Non-pigmented ciliary epithelial cell (primary cell): ENCODE measurements around the gene ZNF366.

Experiments
- DNase-seq: peaks from one replicate; pipeline ENCODE4 v3.0.0-alpha.2; 2010; ENCODE audit warnings: low read depth

The ZNF366 gene, protein sequence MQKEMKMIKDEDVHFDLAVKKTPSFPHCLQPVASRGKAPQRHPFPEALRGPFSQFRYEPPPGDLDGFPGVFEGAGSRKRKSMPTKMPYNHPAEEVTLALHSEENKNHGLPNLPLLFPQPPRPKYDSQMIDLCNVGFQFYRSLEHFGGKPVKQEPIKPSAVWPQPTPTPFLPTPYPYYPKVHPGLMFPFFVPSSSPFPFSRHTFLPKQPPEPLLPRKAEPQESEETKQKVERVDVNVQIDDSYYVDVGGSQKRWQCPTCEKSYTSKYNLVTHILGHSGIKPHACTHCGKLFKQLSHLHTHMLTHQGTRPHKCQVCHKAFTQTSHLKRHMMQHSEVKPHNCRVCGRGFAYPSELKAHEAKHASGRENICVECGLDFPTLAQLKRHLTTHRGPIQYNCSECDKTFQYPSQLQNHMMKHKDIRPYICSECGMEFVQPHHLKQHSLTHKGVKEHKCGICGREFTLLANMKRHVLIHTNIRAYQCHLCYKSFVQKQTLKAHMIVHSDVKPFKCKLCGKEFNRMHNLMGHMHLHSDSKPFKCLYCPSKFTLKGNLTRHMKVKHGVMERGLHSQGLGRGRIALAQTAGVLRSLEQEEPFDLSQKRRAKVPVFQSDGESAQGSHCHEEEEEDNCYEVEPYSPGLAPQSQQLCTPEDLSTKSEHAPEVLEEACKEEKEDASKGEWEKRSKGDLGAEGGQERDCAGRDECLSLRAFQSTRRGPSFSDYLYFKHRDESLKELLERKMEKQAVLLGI

DNA sequence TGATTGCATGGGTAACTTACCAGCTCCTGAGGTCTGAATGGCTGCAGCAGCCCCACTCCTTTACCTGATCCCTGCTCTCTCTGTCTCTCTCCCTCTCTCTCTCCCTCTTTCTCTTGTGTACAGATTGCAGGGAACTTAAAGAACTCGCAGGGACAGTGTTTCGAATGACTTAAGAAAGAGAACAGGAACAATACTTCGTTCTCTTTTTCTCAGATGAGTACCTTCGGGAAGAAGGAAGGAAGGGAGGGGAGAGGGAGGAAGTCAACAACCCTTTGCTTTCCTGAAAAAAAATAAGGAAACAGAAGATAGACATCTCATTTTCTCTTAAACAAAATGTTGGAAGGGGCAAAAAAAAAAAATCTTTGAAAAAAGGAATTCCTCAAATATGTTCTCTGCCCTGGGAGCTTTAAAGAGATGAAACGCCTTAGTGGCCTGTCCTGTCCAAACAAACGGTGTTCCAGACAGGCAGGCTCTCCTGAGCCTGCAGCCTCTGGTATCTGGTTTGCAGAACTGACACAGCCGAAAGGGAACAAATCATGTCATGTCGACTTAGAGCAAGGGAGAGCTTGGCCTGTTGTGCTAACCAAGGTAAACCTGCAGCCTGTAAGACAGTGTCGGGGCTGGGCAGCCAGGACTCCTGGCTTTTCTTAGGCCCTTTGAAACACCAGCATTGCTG lies at the start of gene ZNF366:
Gene ZNF366 (minus strand): TSS at position 180 of the 676 bp plus-strand sequence. CDS start 45,914 bp downstream, outside the sequence.
- DNase-seq: no peak

DNA sequence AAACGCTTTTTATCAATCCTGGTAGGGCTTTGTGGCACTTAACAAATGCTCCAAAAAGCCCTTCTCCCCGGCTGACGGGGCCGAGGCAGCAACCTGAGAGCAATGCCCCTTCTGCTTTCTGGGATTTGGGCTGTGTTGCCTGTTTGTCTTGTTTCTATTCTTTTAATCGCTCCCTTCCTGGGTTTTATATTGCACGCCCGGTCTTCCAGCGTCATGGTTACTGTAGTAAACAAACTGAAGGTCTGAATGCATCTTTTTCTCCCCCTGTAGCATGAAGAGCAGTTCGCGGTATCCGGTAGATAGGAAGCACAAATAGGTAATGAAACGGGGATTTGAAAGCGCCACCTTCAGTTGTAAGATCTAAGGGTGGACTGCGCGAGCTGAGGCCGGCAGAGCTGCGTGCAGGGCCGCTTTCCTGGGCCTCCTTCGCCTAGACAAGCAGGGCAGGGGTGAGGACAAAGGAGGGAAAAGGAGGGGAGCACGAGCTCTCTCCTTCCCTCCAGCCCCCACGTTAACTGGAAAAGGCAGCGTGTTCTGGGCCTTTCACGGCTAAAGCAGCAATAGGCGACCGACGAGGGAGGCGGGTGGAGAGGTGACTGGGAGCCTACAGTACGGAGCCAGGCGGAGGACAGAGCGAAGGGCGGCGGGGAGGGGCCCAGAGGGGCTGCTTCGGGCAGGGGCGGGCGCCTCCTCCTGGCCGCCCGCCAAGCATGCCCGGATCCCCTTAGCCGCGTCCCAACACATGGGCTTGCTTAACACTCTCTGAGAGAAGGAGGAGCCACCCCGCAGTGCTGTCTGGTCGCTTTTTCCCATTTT lies 49.3 kb upstream of the ZNF366 start:
- DNase-seq: no peak

DNA sequence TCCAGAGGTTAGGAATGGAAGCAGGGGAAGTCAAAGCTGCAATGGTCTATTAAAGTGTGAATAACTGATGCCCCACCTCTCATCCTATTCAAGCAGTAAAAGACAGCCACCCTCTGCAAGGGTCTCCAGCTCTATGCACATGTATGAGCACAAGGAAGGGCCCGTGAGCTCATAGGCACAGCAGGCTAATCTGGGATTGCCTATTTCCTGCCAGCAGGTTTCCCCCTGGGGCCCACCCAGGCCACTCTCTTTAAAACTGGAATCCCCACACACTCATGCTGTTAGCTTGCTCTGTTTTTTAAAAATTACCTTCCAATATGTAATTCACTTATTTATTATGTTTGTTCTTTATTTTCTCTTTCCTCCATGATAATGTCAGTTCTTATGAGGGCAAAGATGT lies 48.7 kb upstream of the ZNF366 start:
- DNase-seq: no peak

DNA sequence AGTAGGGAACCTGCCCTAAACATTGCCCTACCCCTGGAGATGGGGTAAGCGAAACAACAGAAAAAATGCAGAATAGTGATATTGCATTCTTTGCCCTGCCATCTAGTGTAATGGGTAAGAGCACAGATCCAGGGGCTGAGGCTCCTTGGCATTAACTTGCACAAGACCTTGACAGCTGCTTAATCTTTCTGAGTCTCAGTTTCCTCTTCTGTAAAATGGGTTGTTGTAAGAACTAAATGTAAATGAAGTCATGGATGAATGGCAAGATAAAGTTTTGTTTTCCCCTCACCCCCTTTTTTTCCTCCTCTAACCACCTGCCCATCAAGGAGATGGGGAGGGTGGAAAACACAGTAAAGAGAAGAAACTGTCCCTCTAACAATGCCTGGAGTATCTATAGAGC lies 47.7 kb upstream of the ZNF366 start:
- DNase-seq: no peak

DNA sequence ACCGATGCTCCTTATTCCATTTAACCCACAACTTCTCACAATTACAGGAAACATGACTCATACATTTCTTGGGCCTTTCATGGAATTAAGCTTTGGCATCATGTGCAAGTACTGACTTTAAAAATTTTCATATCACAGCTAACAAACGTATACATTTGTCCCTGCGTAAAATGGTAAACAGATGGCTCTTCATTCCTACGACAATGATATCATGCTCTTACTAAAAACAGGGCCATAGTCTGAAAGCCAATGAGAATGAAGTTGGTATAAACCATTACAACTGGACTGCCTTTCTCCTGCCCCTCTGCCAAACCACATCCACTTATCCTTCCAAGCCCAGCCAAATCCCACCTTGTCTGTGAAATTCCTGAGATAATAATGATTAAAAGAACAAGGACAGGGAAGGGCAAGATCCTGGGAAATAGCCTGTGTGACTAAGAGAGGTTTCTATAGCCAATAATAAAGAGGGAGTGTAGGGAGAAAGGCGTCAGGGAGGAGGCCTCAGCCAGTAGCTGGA lies 44.9 kb upstream of the ZNF366 start:
- peak; percentile 47 for DNase-seq

DNA sequence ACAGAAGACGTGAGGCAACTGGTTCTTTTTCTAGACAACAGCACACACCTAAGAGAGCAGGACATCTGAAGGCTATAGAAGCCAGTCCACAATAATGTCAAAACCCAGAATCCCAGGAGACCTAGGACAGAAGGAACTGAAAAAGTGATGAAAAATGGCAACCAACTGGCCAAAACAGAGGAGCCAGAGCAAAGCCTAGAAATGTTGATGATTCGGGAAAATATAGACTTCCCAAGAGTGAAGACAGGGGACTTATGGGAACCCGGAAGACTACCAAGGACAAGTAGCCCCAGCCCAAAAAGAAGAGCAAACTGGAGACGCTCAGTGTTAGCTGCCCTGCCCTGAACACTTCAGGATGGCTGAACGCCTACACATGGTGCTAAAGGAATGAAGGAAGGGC lies 43.4 kb upstream of the ZNF366 start:
- no peak for DNase-seq

DNA sequence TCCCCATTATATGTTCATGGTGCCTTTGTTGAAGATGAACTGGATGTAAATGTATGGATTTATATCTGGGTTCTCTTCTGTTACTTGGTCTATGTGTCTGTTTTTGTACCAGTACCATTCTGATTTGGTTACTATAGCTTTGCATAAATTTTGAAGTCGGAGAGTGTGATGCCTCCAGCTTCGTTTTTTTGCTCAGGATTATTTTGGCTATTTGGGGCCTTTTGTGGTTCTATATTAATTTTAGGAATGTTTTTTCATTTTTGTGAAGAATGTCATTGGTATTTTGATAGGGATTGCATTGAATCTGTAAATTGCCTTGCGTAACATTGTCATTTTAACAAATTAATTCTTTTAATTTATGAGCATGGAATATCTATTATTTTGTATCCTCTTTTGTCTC lies 36.6 kb upstream of the ZNF366 start:
- no peak for DNase-seq

DNA sequence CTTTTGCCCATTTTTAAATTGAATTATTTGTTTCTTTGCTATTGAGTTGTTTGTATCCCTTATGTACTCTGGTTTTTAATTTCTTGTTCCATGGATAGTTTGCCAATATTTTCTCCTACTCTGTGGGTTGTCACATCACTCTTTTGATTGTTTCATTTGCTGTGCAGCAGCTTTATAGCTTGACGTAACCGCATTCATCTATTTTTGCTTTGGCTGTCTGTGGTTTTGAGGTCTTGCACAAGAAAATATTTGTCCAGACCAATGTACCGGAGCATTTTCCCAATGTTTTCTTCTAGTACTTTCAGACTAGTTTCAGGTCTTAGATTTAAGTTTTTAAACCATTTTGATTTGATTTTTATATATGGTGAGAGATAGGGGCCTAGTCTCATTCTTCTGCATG lies 36.2 kb upstream of the ZNF366 start:
- peak; percentile 77 for DNase-seq

DNA sequence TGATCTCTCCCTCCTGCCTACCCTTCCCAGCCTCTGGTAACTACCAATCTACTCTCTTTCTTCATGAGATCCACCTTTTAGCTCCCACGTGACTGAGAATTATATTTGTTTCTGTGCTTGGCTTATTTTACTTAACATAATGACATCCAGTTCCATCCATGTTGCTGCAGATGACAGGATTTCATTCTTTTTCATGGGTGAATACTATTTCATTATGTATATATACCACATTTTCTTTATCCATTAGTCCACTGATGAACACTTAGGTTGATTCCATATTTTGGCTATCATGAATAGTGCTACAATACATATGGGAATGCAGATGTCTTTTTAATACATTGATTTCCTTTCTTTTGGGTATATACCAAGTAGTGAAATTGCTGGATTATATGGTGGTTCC lies 35.5 kb upstream of the ZNF366 start:
- no peak for DNase-seq

DNA sequence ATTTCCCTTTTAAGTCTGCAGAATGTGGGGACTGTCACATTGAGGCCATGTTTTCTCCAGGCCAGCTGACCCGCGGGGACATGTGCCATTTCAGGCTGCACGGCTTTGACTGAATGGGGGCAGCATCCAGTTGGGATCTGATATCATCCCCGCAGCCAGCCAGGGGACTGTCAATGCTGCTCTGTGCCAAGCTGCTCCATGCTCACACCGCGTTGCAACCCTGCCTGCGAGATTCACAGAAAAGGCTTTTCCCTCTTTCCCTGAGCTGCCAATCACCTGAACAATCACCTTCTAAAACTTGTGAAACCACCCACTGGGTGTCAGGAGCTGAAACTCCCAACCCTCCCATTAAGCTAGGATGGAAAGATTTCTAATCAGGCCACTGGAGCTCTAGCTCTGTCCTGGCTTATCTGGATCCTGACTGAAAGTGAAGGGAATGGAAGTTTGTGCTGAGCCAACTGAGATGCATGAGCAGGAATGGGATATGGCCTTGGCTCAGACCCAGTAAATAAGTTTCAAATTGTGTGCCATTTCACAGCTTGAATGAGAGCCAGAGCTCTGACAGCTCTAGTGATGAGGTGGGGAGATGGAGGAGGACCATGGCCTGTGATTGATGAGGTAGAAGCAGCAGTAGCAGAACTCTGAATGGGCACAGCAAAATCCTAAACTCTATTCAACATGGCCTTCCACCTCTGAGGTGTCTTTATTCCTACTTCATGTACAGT lies 34.5 kb upstream of the ZNF366 start:
- DNase-seq: no peak

DNA sequence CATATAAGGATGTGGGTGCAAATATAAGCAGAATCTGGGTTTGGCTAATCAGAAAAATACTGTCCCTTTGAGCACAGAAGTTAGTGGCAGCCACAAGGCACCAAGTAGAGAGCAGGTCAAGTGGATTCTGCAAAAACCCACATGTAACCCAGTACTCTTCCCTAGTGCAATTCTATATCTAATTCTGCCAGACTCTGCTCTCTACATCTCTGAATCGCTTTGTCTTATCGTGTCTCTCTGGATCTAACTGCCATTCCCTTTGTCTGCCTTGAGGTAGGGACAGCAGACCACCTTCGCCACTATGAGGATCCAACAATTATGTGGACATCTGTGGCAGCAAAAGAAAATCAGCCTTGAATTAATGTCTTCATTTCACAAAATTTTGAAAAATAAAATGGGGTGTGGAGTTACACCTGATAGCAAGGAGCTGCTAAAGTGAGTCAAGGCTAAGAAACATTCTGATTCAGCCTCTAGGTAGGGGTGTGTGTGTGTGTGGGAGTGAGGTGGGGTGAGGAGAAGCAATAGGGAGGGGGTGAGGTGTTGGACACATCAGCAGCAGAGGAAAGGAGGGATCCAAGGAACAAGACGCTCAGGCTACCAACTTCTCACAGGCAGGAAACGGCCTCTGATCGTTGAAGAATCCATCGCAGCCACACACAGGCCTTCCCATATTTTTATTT lies 33.7 kb upstream of the ZNF366 start:
- no peak for DNase-seq

DNA sequence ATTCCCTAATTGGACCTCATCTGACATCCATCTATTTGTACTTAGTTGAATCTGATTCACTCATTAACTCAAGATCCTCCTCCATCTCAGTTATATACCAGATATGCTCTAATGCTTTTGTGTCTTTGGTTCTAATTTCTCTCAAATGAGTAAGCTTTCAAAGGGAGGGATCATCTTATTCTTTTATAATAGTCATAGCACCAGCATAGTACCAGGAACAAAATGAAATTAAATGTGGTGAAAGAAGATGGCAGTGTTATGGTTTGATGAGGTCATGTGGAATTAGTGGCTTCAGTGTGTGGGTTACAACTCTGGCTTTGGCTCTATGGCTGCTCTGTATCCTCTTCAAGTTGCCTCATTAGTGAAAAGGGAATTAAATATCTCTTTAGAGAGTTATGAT lies 32.5 kb upstream of the ZNF366 start:
- no peak for DNase-seq

DNA sequence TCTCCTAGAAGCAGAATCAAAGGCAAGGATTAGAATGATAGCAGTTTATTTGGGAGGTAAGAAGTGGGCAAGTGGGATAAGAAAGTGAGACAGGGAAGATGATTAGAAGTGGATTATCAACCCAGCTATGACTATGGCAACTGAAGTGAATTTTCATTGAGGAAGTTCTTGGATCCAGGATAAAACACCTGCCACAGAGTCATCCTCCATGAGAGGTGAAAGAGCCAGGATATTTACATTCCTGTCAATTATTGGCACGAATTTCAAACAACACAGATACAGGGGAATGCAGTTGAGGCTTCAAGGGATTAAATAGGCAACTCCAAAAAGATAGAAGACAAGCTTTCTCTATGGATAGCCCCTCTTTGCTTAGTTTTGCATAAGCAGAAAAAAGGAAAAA lies 31.8 kb upstream of the ZNF366 start:
- no peak for DNase-seq

DNA sequence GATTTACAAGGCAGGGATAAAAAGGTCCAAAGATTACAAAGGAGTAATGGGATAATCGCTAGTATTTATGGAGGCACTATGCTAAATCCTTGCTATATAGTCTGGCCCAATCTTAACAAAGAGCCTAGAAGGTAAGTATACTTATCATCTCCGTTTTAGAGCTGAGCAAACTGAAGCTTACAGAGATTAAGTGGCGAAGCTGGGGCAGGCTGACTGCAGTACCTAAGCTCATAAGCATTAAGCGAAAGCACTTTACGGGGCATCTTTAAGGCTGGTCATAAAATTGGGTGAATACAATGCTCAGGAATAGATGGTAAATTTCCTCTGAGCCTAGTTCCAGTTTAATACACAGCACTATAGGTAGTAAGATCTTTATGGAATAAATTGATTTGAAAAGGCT lies 30.0 kb upstream of the ZNF366 start:
- DNase-seq: no peak

DNA sequence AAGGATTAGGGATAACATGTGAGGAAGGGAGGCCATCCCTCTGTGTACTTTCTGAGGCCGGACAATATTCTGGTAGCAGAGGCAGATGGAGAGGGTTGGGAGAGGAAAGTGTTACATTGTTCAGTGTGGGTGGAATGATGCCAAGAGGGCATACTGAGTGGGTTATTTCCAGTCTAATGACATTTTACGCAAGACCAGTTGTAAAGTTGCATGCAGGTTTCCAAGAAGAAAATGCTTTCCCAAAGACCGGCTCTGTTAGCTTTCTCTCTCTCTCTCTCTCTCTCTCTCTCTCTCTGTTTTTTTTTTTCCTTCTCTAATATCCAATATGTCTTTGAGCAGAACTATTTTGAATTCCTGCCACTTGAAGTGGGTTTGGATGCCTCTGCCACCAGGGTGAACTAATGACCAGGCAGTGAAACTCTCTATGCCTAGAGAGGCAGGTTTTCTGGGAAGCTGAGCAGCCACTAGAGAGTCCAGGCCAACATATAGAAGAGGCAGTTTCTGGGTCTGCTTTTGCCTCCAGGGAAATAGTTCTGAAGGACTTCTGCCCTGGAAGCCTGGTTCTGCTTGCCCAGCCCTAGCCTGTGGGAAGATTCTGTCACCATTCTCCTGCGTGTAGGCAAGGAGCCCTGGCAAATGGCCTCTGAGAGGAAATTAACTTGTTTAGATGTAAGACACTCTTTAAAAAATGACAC lies 24.4 kb upstream of the ZNF366 start:
- DNase-seq: no peak

DNA sequence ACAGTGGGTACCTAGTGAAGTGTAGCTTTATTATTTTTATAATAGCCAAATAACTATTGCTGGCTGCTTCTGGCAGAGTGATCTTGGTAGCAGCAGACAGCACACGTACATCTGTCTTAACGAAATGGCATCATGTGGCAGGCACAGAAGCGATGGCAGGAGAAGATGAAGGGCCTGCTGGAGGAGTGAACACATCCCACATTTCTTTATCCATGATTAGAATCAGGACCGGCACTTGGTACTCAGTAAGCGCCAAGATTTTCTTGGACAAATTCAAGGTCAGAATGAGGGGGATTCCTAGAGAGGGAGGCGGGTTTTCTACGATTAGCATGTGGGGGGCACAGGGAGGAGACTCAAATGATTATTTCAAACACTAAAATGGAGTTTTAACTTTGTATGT lies 23.0 kb upstream of the ZNF366 start:
- no peak for DNase-seq

DNA sequence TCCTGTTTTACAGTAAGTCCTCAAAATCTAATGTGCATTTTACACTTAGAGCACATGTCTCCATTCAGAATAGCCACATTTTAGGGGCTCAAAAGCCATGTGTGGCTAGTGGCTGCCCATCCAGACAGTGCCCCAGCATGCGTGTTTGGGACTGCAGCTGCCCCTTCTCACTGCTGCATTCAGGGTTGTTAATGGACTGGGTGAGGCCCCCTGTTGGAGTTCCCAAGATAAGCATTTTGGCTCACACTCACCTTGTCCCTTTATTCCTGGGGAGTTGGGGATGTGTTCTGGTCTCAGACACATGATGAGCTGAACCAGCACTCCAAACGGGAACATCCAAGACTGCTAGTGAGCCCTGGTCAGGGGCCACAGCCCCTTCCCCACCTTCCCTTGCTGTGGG lies 22.2 kb upstream of the ZNF366 start:
- DNase-seq: no peak

DNA sequence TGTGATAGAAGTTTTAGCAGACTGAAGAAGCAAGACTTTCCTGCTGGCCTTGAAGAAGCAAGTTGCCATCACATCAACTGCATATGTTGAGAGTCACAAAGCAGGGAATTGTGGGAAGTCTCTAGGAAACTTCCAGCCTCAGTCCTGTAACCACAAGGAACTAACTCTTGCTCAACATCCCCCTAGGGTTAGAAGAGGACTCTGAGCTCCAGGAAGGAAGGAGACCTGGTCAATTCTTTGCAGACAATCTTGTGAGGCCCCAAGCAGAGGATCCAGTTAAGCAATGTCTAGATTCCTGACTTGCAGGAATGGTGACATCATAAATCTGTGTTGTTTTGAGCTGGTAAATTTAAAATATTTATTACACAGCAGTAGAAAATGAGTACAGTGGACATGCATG lies 18.6 kb upstream of the ZNF366 start:
- DNase-seq: peak; percentile 55

DNA sequence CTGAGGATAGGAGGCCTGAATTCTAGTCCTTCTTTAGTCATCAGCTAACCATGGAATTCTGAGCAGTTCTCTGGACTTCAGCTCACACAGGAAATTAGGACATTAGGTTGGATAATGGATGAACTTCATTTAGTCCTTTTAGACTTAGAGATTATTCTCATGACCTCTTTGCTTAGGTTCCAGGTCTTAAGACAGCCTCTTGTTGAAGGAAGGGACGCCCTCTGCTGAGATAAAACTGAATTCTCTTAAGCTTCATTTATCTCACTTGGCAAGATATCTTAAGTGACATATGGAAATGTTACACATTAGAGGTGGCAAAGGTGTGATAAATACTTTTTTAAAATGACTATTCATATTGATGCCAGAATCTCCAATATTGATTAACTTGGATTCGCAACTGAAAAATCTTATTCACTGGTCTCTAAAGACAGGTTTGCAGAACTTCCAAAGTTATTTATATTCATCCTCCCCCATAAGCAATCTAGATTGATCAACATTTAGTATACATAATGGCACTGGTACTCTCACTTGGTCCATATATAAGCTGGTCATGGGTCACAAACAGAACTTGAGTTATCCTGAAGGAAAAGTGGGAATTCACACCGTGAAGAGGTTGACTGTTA lies 16.9 kb upstream of the ZNF366 start:
- peak; percentile 67 for DNase-seq

DNA sequence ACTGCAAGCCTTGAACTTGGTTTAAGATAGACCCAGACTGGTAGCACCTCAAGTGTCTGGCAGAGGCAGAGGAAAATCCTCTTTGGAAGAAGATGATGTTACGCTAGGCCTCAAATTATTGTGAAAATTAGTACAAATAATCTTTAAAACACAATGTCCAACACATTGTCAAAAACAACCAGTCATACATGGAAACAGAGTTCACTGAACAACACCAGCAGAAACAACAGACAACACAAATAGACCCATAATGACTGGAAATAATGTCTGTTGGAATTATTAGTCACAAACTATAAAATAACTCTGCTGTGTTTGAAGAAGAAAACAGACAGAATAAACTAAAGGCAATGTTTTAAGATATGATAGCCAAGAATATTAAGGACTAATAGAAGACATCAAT lies 15.4 kb upstream of the ZNF366 start:
- DNase-seq: no peak
